ENCODE data around the gene APOLD1.
"Not testable (repeated sequence)": the region's sequence is repeated elsewhere in the genome, so short reads cannot be mapped to it uniquely, and the experiment has no call there.

Gene APOLD1

DNA sequence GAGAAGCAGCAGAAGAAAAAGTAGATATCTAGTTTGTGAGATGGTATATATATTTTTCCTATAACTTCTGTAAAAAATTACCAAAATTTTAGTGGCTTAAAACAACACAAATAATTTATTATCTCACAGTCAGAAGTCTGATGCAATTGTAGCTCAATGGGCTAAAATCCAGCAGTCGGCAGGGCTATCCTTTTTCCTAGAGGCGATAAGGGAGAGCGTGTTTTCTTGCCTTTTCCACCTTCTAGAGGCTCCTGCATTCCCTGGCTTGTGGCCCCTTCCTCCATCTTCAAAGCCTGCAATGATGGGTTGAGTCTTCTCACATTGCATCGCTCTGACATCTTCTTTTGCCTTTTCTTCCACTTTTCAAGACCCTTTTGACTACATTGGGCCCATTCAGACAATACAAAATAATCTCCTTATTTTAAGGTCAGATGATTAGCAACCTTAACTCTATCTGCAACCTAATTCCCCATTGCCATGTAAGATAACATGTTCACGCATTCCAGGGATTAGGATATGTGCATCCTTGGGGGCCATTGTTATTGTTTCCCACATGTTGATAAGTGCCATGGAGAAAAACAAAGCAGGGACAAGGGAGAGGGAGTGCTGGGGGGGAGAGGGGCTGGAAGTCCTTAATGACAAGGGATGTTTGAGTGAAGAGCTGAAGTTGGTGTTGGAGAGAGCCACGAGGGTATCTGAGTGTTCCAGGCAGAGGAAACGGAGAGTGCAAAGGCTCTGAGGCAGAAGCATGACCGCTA is 13.9 kb downstream of the APOLD1 start:
- DNase-seq (ENCODE audit: low read depth), result no peak
- TF ChIP-seq, protein P1, sequence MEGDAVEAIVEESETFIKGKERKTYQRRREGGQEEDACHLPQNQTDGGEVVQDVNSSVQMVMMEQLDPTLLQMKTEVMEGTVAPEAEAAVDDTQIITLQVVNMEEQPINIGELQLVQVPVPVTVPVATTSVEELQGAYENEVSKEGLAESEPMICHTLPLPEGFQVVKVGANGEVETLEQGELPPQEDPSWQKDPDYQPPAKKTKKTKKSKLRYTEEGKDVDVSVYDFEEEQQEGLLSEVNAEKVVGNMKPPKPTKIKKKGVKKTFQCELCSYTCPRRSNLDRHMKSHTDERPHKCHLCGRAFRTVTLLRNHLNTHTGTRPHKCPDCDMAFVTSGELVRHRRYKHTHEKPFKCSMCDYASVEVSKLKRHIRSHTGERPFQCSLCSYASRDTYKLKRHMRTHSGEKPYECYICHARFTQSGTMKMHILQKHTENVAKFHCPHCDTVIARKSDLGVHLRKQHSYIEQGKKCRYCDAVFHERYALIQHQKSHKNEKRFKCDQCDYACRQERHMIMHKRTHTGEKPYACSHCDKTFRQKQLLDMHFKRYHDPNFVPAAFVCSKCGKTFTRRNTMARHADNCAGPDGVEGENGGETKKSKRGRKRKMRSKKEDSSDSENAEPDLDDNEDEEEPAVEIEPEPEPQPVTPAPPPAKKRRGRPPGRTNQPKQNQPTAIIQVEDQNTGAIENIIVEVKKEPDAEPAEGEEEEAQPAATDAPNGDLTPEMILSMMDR (IDR thresholded peaks at IDR 0.05; ENCODE audit: insufficient read depth, low read depth, low read length, missing control alignments), result no peak
- no peak overlapping the region for H3K4me3 ChIP-seq (ENCODE audit: low read length)

DNA sequence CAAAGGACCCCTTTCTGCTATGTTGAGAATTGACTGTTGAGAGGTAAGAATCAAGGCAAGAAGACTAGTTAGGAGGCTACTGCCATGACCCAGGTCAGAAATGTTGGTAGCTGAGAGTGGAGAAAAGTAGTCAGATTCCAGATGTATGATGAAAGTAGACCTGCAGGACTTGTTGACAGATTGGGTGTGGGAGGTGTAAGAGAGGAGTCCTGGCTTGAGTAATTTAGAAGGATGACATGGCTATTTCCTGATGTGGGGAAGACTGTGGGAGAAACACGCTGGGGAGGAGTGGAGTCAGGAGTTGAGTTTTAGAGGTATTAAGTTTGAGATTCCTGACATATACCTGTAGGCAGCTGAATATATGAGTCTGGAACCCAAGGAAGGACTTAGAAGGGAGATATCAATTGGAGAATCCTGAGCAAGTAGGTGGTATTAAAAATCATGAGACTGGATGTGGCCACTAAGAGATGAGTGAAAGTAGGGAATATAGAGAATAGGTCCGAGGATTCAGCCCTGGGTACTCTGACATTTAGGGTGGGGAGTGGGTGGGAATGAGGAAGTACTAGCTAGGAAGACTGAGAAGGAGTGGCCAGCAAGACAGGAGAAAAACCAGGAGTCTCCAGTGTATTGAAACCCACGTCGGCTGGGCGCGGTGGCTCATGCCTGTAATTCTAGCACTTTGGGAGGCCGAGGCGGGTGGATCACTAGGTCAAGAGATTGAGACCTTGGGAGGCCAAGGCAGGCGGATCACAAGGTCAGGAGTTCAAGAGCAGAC is 15.1 kb downstream of the APOLD1 start:
- TF ChIP-seq, protein P1 (IDR thresholded peaks at IDR 0.05; ENCODE audit: insufficient read depth, low read depth, low read length, missing control alignments), result no peak
- DNase-seq (ENCODE audit: low read depth), result peak; percentile 98
- no peak overlapping the region for H3K4me3 ChIP-seq (ENCODE audit: low read length)

DNA sequence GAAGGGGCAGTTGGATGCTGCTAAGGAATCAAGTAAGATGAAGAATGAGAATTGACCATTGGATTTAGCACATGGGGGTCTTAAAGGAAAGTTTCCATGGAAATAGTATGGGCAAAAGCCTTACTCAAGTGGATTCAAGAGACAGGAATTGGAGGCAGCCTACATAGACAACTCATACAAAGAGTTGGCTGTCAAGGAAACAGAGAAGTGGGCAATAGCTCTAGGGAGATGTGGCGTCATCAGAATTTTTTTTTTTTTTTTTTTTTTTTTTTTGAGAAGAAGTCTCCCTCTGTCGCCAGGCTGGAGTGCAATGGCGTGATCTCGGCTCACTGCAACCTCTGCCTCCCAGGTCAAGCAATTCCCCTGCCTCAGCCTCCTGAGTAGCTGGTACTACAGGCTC is 16.2 kb downstream of the APOLD1 start:
- peak; percentile 24 for DNase-seq (ENCODE audit: low read depth)
- H3K4me3 ChIP-seq (ENCODE audit: low read length), result not testable (repeated sequence)

DNA sequence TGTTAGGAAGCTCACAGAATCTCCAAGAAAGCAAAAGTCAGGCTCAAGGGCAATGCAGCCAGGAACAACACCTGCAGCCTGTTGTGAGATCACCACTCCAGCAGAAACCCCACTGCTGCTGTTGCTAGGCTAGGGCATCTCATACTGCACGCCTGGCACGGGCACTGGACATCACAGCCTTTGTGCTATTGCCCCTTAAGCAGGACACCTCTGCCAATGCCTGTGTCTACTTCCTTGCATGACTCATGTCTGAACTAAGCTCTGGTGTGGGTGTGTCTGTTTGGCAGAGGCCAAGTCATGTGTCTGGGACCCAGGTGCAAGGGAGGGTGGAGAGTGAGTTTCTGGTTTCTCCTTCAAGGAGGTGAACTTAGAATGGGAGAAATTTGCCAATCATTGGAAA is 17.7 kb downstream of the APOLD1 start:
- DNase-seq (ENCODE audit: low read depth), result peak; percentile 99
- H3K4me3 ChIP-seq (ENCODE audit: low read length), result no peak overlapping the region
- TF ChIP-seq, protein P1 (IDR thresholded peaks at IDR 0.05; ENCODE audit: insufficient read depth, low read depth, low read length, missing control alignments), result no peak

DNA sequence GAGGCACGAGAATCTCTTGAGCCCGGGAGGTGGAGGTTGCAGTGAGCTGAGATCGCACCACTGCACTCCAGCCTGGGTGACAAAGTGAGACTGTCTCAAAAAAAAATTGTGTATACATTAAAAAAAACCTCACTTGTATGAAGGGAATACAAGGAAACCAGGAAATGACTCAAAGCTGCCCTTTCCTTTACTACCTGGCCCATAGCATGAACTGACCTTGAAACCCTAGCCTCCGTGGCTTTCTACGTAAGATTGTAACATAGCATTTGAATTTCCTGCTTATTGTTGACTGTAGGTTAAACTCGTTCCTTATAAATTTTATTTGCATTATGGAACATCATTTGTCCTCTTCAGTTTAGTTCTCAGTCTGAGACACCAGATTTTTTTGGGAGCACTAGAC is 18.6 kb downstream of the APOLD1 start:
- no peak overlapping the region for H3K4me3 ChIP-seq (ENCODE audit: low read length)
- DNase-seq (ENCODE audit: low read depth), result peak; percentile 86
- TF ChIP-seq, protein P1 (IDR thresholded peaks at IDR 0.05; ENCODE audit: insufficient read depth, low read depth, low read length, missing control alignments), result no peak

DNA sequence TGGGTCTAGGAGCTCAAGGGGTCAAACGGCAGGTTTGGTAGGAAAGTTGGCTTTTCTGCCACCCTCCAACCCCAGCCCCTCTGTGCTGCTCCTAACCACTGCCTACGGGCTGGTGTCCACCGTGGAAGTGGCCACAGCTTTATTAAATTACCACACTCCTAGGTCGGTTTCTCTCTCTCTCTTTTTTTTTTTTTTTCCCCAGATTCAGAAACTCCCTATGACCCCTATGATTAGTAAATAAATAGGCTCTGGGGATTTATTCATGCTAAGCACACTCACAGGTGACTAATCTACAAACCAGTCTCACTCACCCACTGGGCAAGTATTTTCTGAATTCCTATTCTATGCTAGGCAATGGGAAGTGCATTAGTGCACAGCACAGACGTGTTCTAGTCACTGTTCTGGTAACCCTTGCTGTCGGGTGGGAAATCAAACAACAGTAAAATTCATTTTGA is 19.0 kb downstream of the APOLD1 start:
- TF ChIP-seq, protein P1 (IDR thresholded peaks at IDR 0.05; ENCODE audit: insufficient read depth, low read depth, low read length, missing control alignments), result no peak
- peak; percentile 96 for DNase-seq (ENCODE audit: low read depth)
- no peak overlapping the region for H3K4me3 ChIP-seq (ENCODE audit: low read length)

DNA sequence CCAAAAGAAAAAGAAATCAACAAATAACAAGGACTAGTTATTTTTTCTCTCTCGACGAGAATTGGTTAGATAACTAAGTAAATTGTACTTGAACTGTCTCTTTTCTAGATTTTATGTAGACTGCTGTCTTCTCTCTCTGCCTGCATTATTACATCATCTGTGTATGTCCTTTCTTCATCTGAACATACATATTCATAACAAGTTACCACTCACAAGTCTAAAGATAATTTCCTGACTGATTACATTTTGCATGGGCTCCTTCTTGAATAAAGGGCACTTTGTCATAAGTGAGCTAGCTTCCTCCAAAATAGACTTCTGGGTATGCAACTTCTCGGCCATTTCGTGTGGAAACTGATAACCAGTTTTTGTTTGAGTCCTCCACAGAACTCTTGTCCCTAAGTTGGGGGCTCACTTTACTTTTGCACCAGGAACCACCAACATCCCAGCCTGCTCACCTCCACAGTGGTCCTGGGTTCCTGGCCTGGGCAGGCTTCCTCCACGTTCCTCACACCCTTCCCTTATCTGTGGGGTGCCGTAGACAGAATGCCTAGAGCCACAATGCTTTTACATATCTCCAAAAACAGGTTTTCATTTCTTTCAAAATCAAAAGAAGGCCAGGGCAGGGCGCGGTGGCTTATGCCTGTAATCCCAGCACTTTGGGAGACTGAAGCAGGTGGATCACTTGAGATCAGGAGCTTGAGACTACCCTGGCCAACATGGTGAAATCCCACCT is 21.5 kb downstream of the APOLD1 start:
- no peak for DNase-seq (ENCODE audit: low read depth)
- H3K4me3 ChIP-seq (ENCODE audit: low read length), result no peak overlapping the region
- TF ChIP-seq, protein P1 (IDR thresholded peaks at IDR 0.05; ENCODE audit: insufficient read depth, low read depth, low read length, missing control alignments), result no peak

DNA sequence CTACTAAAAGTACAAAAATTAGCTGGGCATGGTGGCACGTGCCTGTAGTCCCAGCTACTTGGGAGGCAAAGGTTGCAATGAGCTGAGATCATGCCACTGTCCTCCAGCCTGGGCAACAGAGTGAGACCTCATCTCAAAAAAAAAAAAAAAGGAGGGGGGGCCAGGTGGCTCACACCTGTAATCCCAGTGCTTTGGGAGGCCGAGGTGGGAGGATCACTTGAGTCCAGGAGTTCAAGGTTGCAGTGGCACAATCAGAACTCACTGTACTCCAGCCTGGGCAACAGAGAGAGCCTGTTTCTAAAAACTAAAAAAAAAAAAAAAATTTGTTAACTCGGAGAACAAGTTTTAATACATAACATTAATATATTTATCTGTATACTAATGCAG is 22.1 kb downstream of the APOLD1 start:
- not testable (repeated sequence) for DNase-seq (ENCODE audit: low read depth); H3K4me3 ChIP-seq (ENCODE audit: low read length)
